ENCODE data around the gene SEMA3G. TPM values are rescaled to one million over a fixed set of nuclear protein-coding genes. Genes with fewer than 3 reads are reported as not detected.

SEMA3G gene
- total and polyA plus RNA-seq, 5 donors: 4.7 to 13.1 (median 8.8) TPM

DNA sequence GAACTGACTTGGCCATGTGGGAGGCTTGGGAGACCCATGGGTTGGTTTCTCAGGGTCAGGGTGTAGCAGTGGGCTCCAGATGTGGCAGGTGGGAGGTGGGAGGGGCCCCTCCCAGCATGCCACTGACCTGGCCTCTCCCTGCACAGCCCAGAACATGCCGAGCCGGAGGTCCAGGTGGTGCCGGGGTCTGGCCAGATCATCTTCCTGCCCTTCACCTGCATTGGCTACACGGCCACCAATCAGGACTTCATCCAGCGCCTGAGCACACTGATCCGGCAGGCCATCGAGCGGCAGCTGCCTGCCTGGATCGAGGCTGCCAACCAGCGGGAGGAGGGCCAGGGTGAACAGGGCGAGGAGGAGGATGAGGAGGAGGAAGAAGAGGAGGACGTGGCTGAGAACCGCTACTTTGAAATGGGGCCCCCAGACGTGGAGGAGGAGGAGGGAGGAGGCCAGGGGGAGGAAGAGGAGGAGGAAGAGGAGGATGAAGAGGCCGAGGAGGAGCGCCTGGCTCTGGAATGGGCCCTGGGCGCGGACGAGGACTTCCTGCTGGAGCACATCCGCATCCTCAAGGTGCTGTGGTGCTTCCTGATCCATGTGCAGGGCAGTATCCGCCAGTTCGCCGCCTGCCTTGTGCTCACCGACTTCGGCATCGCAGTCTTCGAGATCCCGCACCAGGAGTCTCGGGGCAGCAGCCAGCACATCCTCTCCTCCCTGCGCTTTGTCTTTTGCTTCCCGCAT is 42.3 kb upstream of the SEMA3G start:
- Histone ChIP-seq H3K27ac (ENCODE audit: low read length) (no peak overlapping the region), H3K4me3 (ENCODE audit: low read length) (no peak overlapping the region), H3K9me3 (ENCODE audit: control insufficient read depth, low read length) (no peaks in the 10 kb centered on the region), H3K27me3 (ENCODE audit: control insufficient read depth, insufficient read depth) (no peaks in the 10 kb centered on the region), H3K4me1 (ENCODE audit: control insufficient read depth, insufficient read depth, low read length) (peaks cover 16% of the 10 kb centered on the region)
- ATAC-seq: no peak
- DNase-seq: peak in 2 of 3 donors; percentile 43 to 47
- intact Hi-C loops (cut with DNase I): no loop called here
- 86% methylated on average over 31 of the region's 31 CpGs for WGBS

DNA sequence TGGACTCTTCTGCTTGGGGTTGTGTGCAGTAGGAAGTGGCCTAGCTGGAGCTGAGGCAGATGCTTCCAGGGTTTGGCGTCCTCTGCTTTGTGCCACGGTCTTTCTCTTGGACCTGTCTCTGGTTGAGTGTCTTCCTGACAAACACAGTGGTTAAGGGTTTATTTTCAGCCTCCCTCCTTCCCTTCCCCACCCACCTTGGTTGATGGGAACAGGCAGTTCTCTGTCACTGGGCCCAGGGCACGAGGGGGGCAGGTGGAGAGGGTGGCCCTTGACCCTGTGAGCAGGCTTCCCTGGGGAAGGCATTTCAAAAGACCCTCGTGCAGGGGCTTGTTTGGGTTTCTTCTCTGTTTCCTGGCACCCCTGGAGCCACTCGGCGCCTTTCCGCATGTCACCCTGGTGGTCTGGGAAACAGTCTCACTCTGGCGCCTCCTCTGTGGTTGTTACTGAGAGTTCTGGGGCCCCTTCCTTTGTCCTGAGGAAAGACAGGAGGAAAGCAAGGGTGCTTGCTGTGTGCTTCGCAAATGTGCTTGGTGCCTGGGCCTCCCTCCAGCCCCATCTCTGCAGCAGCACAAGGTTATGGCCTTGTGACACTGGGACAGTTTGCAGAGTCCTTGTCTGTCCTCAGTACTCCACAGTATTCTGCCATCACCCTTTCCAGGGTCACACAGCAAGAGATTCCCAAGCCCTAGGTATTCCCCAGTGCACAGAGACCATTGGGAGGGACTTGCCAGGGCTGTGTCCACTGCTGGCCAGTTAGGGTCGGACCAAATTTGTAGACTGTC is 40.0 kb upstream of the SEMA3G start:
- Histone ChIP-seq H3K9me3 (ENCODE audit: control insufficient read depth, low read length) (no peaks in the 10 kb centered on the region), H3K27me3 (ENCODE audit: control insufficient read depth, insufficient read depth) (no peaks in the 10 kb centered on the region), H3K4me1 (ENCODE audit: control insufficient read depth, insufficient read depth, low read length) (peaks cover 14% of the 10 kb centered on the region), H3K4me3 (ENCODE audit: low read length) (no peak overlapping the region), H3K27ac (ENCODE audit: low read length) (peak overlapping the region; percentile 62)
- ATAC-seq (peak in 1 of 2 donors; percentile 2), DNase-seq (peak in 1 of 3 donors; percentile 60)
- 71% methylated on average over 10 of the region's 10 CpGs for WGBS
- intact Hi-C loops (cut with DNase I): loop anchor here in 1 of 4 donors (5.0 kb wide), 1 partner anchor 47 kb away; the partner anchor contains the start of gene NT5DC2

DNA sequence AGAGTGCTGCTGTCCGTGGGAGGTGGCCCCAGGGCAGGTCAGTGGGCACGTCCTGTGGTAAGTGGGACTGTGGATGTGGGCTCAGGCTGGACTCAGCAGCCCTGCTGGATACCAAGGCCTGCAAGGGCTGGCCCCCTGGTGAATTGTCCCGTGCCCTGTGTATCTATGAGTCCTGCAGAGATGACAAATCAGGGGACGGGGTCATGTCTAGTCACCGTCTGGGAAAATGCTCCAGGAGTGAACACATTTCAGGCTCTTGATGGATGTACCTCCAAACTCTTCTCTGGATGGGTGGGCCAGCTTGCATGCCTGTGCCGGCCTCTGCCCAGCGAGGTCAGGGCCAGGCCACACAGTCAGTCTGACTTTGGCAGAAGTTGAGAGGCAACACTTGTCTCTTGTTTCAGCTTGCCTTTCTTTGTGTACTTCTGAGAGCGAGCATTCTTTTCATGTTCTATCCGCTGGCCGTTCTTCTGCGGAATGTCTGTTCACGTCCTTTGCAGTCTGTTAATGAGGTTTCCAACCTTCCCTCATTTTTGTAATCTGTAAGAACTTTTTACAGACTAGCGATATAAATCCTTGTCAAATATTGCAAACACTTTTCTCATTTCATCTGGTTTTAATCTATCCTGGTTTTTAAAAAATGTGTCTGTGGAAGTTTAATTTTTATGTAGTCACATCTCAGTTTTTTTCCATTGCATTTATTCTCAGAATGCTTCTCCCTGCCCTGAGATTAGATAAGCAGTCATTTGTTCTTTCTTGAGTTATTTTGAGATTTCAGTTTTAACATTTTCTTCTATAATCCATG is 38.9 kb upstream of the SEMA3G start:
- Histone ChIP-seq H3K27me3 (ENCODE audit: control insufficient read depth, insufficient read depth) (no peaks in the 10 kb centered on the region), H3K27ac (ENCODE audit: low read length) (peak overlapping the region; percentile 10), H3K4me3 (ENCODE audit: low read length) (no peak overlapping the region), H3K4me1 (ENCODE audit: control insufficient read depth, insufficient read depth, low read length) (peaks cover 14% of the 10 kb centered on the region), H3K9me3 (ENCODE audit: control insufficient read depth, low read length) (no peaks in the 10 kb centered on the region)
- intact Hi-C loops (cut with DNase I): loop anchor here in 1 of 4 donors (5.0 kb wide), 1 partner anchor 49 kb away; the partner anchor contains the start of gene NT5DC2
- ATAC-seq (peak; percentile 22 to 44), DNase-seq (peak in 2 of 3 donors; percentile 26 to 42)
- 46% methylated on average over 13 of the region's 13 CpGs for WGBS

DNA sequence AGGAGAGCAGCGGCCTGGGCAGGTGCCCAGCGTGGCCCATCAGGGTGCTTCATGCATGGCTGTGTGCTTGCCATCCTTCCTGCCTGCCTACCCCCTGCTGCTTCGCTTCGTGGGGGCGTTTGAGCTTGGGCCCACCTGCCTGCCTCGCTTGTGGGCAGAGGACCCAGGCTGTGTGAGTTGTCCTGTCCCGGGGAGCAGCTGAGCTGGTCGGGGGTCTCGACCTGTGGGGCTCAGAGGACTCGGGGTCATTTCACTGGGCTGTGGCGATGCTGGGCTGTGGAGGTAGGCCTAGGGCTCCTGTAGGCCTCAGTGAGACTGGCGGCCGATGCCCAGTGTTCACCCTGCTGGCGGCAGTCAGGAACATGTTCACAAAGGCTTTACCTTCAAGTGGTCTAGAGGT is 38.2 kb upstream of the SEMA3G start:
- ATAC-seq (no peak), DNase-seq (peak in 2 of 3 donors; percentile 16 to 52)
- no peaks in the 10 kb centered on the region for H3K9me3 ChIP-seq (ENCODE audit: control insufficient read depth, low read length)
- H3K4me3 ChIP-seq (ENCODE audit: low read length): no peak overlapping the region
- H3K27me3 ChIP-seq (ENCODE audit: control insufficient read depth, insufficient read depth): no peaks in the 10 kb centered on the region
- intact Hi-C loops (cut with DNase I): loop anchor here in 1 of 4 donors (5.0 kb wide), 1 partner anchor 49 kb away; the partner anchor contains the start of gene NT5DC2
- peaks cover 14% of the 10 kb centered on the region for H3K4me1 ChIP-seq (ENCODE audit: control insufficient read depth, insufficient read depth, low read length)
- H3K27ac ChIP-seq (ENCODE audit: low read length): no peak overlapping the region
- WGBS: 87% methylated on average over 14 of the region's 14 CpGs

DNA sequence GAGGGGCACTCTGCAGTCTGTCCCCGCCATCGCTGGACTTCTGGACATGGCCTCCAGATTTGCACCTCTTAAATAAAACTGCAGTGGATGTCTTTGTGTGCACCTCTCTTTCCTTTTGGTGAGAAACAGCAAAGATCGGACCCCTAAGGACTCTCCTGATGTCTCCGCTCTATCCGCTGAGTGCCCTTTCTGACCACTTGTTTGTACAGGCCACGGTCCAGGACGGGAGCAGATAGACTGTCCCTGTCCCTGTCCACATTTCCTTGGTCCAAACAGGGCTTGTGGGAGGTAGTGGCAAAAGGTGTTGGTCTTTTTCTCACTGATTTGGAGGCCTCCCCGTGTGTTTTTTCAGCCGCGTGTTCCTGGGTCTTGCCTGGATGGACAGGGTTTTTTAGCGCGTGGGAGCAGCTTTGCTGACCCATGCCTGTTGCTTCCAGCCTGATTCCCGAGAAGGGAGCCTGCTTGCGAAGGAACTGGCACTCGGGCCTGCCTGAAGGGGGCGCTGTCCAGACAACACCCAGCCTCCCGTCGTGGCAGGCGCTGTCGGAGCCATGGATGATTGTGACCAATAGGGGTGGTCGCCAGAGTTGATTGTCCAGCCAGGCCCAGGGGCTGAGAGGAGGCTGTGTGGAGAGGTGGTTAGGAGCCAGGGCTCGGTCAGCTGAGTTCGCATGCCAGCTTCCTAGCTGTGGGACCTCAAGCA is 37.1 kb upstream of the SEMA3G start:
- Histone ChIP-seq H3K27me3 (ENCODE audit: control insufficient read depth, insufficient read depth) (no peaks in the 10 kb centered on the region), H3K9me3 (ENCODE audit: control insufficient read depth, low read length) (no peaks in the 10 kb centered on the region), H3K4me1 (ENCODE audit: control insufficient read depth, insufficient read depth, low read length) (peaks cover 14% of the 10 kb centered on the region), H3K27ac (ENCODE audit: low read length) (no peak overlapping the region), H3K4me3 (ENCODE audit: low read length) (no peak overlapping the region)
- no peak for ATAC-seq
- WGBS: 81% methylated on average over 23 of the region's 23 CpGs
- DNase-seq: peak; percentile 31 to 69 (median 64)
- intact Hi-C loops (cut with DNase I): loop anchor here in 1 of 4 donors (5.0 kb wide), 1 partner anchor 50 kb away; the partner anchor contains the start of gene NT5DC2

DNA sequence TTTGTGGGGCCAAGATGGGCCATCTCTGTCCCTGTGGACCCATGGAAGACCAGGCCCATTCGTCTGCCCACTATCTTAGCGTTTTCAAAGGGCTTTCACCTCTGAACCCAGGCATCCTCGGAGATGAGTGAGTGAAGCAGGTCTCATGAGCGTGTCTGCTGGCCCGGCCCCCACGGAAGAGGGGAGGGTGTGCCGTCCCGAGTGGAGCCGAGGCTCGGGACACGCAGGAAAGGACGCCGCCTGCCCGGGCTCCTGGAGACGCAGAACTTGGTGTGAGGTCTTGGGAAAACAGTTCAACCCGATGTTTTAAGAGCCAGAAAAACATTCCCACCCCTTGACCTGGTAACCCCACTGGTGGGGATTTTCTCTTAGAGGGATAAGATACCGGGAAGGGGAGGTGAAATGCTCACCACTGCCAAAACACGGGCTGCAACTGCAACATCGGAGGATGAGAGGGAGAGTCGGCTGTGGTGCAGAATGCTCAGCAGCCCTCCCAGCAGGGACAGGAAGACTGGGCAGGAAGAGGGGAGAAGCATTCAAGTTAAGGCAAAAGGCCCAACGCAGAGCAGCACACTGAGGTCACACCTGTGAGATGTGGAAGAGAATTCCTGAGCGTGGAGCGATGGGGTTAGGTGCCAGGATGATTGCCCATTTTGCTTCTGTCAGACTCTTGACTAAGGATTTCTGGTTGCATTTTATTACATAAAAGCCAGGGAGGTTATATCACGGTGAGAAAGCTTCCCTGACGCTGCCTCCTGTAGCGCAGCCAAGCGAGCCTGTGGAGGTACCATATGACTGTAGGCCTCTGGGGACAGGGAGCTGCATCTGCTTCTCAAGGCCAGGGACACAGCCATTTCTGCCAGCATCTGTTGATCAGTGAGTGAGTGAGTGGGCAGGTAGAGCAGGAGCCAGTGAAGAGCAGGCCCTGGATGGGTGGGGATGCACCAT is 36.1 kb upstream of the SEMA3G start:
- DNase-seq (peak; percentile 43 to 72 (median 58)), ATAC-seq (peak in 1 of 2 donors; percentile 55)
- no peak overlapping the region for H3K4me3 ChIP-seq (ENCODE audit: low read length)
- no peak overlapping the region for H3K27ac ChIP-seq (ENCODE audit: low read length)
- intact Hi-C loops (cut with DNase I): loop anchor here in 1 of 4 donors (5.0 kb wide), 1 partner anchor 51 kb away; the partner anchor contains the start of gene NT5DC2
- 68% methylated on average over 27 of the region's 27 CpGs for WGBS
- H3K9me3 ChIP-seq (ENCODE audit: control insufficient read depth, low read length): no peaks in the 10 kb centered on the region
- no peaks in the 10 kb centered on the region for H3K27me3 ChIP-seq (ENCODE audit: control insufficient read depth, insufficient read depth)
- H3K4me1 ChIP-seq (ENCODE audit: control insufficient read depth, insufficient read depth, low read length): peaks cover 14% of the 10 kb centered on the region

DNA sequence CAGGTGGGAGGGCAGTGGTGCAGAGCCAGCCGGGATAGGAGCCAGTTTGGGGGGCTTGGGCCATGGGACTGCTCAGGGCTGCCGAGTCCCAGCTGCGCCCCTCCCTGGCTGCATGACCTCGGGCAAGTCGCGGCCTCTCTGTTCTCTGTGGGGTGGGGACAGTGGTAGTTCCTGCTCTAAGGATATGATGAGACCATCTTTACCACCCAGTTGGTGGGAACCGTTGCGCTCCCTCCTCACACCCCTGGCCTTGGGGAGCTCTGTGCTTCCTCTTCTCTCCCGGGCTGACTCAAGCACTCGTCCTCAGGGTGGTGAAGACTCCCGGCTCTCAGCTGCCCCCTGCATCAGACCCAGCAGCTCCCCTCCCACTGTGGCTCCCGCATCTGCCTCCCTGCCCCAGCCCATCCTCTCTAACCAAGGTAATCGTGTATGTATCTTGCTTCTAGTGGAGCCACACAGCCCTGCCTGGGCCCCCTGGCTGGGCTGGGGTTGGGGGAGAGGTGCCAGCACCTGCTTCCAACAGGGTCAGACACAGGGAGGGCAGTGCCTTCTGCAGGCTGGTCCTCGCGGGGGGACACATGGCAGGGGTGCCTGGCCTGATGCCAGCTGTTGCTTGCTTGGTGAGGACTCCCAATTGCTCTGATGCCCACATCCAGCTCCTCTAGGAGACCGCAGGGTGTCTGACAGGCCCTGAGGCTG is 35.1 kb upstream of the SEMA3G start:
- ATAC-seq: no peak
- Histone ChIP-seq H3K27me3 (ENCODE audit: control insufficient read depth, insufficient read depth) (no peaks in the 10 kb centered on the region), H3K9me3 (ENCODE audit: control insufficient read depth, low read length) (no peaks in the 10 kb centered on the region), H3K4me3 (ENCODE audit: low read length) (no peak overlapping the region), H3K27ac (ENCODE audit: low read length) (no peak overlapping the region), H3K4me1 (ENCODE audit: control insufficient read depth, insufficient read depth, low read length) (peaks cover 11% of the 10 kb centered on the region)
- peak; percentile 31 to 63 (median 56) for DNase-seq
- intact Hi-C loops (cut with DNase I): loop anchor here in 2 of 4 donors (5.0 to 10.0 kb wide), 2 partner anchors 52 to 125 kb away; partner anchors contain the start of gene NT5DC2 (in 1 of the 2)
- WGBS: 82% methylated on average over 16 of the region's 16 CpGs

DNA sequence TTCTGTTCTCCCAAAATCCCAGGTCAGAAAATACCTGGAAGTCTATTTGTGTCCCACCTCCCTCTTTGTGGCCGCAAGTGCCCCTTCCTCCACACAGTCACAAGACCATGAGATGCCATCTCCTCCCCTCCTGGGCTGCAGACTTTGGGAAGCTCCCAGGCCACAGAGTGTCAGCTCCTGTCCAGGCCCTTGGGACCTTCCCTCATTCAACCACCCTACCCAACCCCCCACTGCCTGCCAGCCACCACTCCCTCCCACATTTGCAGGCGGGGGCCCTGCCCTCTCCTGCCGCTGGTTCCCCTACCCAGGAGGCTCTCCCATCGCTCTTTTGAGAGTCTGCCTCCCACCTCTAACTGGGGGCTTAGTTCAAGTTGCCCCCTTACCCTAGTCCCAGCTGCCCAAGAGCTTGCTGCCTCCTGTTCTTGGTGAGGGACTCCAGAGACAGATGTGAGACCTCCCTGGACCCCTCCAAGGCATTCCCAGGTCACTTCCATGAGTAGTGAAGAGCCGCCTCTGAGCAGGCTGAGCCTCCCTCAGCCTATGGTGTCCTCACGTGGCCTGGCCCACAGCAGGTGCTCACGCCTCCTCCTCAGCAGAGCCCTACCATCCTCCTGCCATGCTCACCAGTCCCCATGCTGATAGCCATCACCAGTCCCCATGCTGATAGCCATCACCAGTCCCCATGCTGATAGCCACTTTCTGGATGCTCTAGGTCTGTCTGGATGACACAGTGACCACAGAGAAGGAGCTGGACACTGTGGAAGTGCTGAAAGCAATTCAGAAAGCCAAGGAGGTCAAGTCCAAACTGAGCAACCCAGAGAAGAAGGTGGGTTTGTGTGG is 34.4 kb upstream of the SEMA3G start:
- H3K4me1 ChIP-seq (ENCODE audit: control insufficient read depth, insufficient read depth, low read length): peaks cover 4% of the 10 kb centered on the region
- H3K9me3 ChIP-seq (ENCODE audit: control insufficient read depth, low read length): no peaks in the 10 kb centered on the region
- intact Hi-C loops (cut with DNase I): loop anchor here in 1 of 4 donors (10.0 kb wide), 1 partner anchor 126 kb away; no protein-coding TSS in a partner anchor
- H3K27me3 ChIP-seq (ENCODE audit: control insufficient read depth, insufficient read depth): no peaks in the 10 kb centered on the region
- ATAC-seq: no peak
- H3K27ac ChIP-seq (ENCODE audit: low read length): no peak overlapping the region
- no peak overlapping the region for H3K4me3 ChIP-seq (ENCODE audit: low read length)
- WGBS: 92% methylated on average over 7 of the region's 7 CpGs
- peak in 1 of 3 donors; percentile 43 for DNase-seq

Data from right cardiac atrium (tissue), 5 donors.